GM18505 (cell line): ENCODE results near the gene GRM4.

Source experiments
- ATAC-seq: cut with Tn5 transposase; IDR thresholded peaks from one replicate; pipeline ENCODE4 v1.9.1; 2021; ENCODE audit not compliant: unreplicated experiment
- POLR2A ChIP-seq: IDR thresholded peaks from 4 replicates; pipeline ENCODE4 v1.6.1; 2011; ENCODE audit warnings: borderline replicate concordance; ENCODE audit not compliant: insufficient read depth, insufficient read length; ENCODE audit errors: extremely low read depth

Gene GRM4

GRCh38 chr6:34100788-34101187 is 45.1 kb downstream of the GRM4 start:
- no peak for ATAC-seq
- TF ChIP-seq POLR2A: no peak

GRCh38 chr6:34099878-34100277 is 46.0 kb downstream of the GRM4 start:
- no peak for ATAC-seq
- TF ChIP-seq POLR2A: no peak

- no peak for ATAC-seq
Measured at GRCh38 chr6:34098045-34098936, 47.6 kb downstream of the GRM4 start.

GRCh38 chr6:34096814-34097213 is 49.1 kb downstream of the GRM4 start:
- no peak for ATAC-seq
- TF ChIP-seq POLR2A: no peak

More at GRCh38 chr6:34098045-34098936, 47.6 kb downstream of the GRM4 start:
- TF ChIP-seq POLR2A: no peak

- no peak for TF ChIP-seq POLR2A
- no peak for ATAC-seq
Measured at GRCh38 chr6:34096193-34096592, 49.7 kb downstream of the GRM4 start.

GRCh38 chr6:34095741-34096140 is 50.1 kb downstream of the GRM4 start:
- ATAC-seq: no peak
- no peak for TF ChIP-seq POLR2A

GRCh38 chr6:34095136-34095505 is 50.8 kb downstream of the GRM4 start:
- TF ChIP-seq POLR2A: no peak

GRCh38 chr6:34094474-34095135 is 51.3 kb downstream of the GRM4 start:
- ATAC-seq: no peak
- TF ChIP-seq POLR2A: no peak

More at GRCh38 chr6:34095136-34095505, 50.8 kb downstream of the GRM4 start:
- no peak for ATAC-seq

- no peak for TF ChIP-seq POLR2A
Measured at GRCh38 chr6:34093854-34094430, 51.9 kb downstream of the GRM4 start.

GRCh38 chr6:34093206-34093605 is 52.7 kb downstream of the GRM4 start:
- TF ChIP-seq POLR2A: no peak

More at GRCh38 chr6:34093854-34094430, 51.9 kb downstream of the GRM4 start:
- ATAC-seq: no peak

GRCh38 chr6:34092631-34093030 is 53.3 kb downstream of the GRM4 start:
- ATAC-seq: no peak
- TF ChIP-seq POLR2A: no peak

More at GRCh38 chr6:34093206-34093605, 52.7 kb downstream of the GRM4 start:
- ATAC-seq: no peak

GRCh38 chr6:34090935-34091334 is 55.0 kb downstream of the GRM4 start:
- no peak for TF ChIP-seq POLR2A
- ATAC-seq: no peak

- TF ChIP-seq POLR2A: no peak
- ATAC-seq: no peak
Measured at GRCh38 chr6:34090529-34090928, 55.4 kb downstream of the GRM4 start.

GRCh38 chr6:34086558-34086957 is 59.3 kb downstream of the GRM4 start:
- no peak for TF ChIP-seq POLR2A
- ATAC-seq: no peak

- TF ChIP-seq POLR2A: no peak
- no peak for ATAC-seq
Measured at GRCh38 chr6:34085453-34086170, 60.3 kb downstream of the GRM4 start.
